RPMI7951 (cell line): Measurements from ENCODE around the gene PTPRN2. TPM values are rescaled to one million over a fixed set of nuclear protein-coding genes. Genes with fewer than 3 reads are reported as not detected.

Experiments used
- DNase-seq: peaks from one replicate; pipeline ENCODE4 v3.0.0-alpha.2; 2012; ENCODE audit warnings: low read depth
- total RNA-seq: library from RNA; depleted of rRNA; stranded (reverse); fragments of >200 nt; shearing (Covaris generic); gene quantifications from 2 replicates; pipeline ENCODE4 v1.2.3, GENCODE V29; 2014

Gene PTPRN2
- total RNA-seq, 1 experiment from 2014 or later = 9.0 TPM

GRCh38 chr7:158489462-158490155, 98.0 kb downstream of the PTPRN2 start:
- DNase-seq = no peak

GRCh38 chr7:158488181-158488971, 99.2 kb downstream of the PTPRN2 start:
- no peak for DNase-seq

- no peak for DNase-seq
Observed at GRCh38 chr7:158487631-158488151, 99.9 kb downstream of the PTPRN2 start.

- no peak for DNase-seq
Observed at GRCh38 chr7:158486919-158487318, 100.7 kb downstream of the PTPRN2 start.

GRCh38 chr7:158484801-158485531, 102.7 kb downstream of the PTPRN2 start:
- DNase-seq = no peak

GRCh38 chr7:158482480-158482879, 105.1 kb downstream of the PTPRN2 start:
- DNase-seq = no peak

GRCh38 chr7:158479664-158480025, 108.0 kb downstream of the PTPRN2 start:
- DNase-seq = no peak

- no peak for DNase-seq
Observed at GRCh38 chr7:158479021-158479663, 108.5 kb downstream of the PTPRN2 start.

- DNase-seq = no peak
Observed at GRCh38 chr7:158477866-158478265, 109.8 kb downstream of the PTPRN2 start.

- DNase-seq = no peak
Observed at GRCh38 chr7:158476331-158476932, 111.2 kb downstream of the PTPRN2 start.

- DNase-seq = no peak
Observed at GRCh38 chr7:158475679-158476052, 112.0 kb downstream of the PTPRN2 start.

- no peak for DNase-seq
Observed at GRCh38 chr7:158475036-158475678, 112.5 kb downstream of the PTPRN2 start.

- DNase-seq = no peak
Observed at GRCh38 chr7:158474488-158474887, 113.1 kb downstream of the PTPRN2 start.

GRCh38 chr7:158473946-158474345, 113.7 kb downstream of the PTPRN2 start:
- DNase-seq = no peak

- DNase-seq = no peak
Observed at GRCh38 chr7:158473221-158473620, 114.4 kb downstream of the PTPRN2 start.

- no peak for DNase-seq
Observed at GRCh38 chr7:158472596-158472995, 115.0 kb downstream of the PTPRN2 start.

GRCh38 chr7:158471716-158472115, 115.9 kb downstream of the PTPRN2 start:
- no peak for DNase-seq

GRCh38 chr7:158470336-158470735, 117.3 kb downstream of the PTPRN2 start:
- no peak for DNase-seq

GRCh38 chr7:158469396-158470051, 118.1 kb downstream of the PTPRN2 start:
- no peak for DNase-seq

GRCh38 chr7:158468700-158469296, 118.8 kb downstream of the PTPRN2 start:
- DNase-seq = no peak
